NCI-H2171 treated with DMSO at 0.1 percent for 48 hours (cell line): Measurements from ENCODE around the gene KLHL29.

Experiments
- DNase-seq: peaks from one replicate; lab custom pipeline; 2025; lab: John Stamatoyannopoulos, UW

Gene KLHL29

GRCh38 chr2:23493846-23494245 lies 108.9 kb downstream of the KLHL29 start:
- DNase-seq: no peak

GRCh38 chr2:23494286-23494685 lies 109.3 kb downstream of the KLHL29 start:
- no peak for DNase-seq

- peak; percentile 99 for DNase-seq
These were observed 110.7 kb downstream of the KLHL29 start for GRCh38 chr2:23495661-23496114.

GRCh38 chr2:23496456-23496855 lies 111.5 kb downstream of the KLHL29 start:
- DNase-seq: no peak

- DNase-seq: no peak
These were observed 112.1 kb downstream of the KLHL29 start for GRCh38 chr2:23497063-23497462.

GRCh38 chr2:23497536-23497935 lies 112.6 kb downstream of the KLHL29 start:
- no peak for DNase-seq

- no peak for DNase-seq
These were observed 114.0 kb downstream of the KLHL29 start for GRCh38 chr2:23498943-23499342.

GRCh38 chr2:23499439-23499838 lies 114.5 kb downstream of the KLHL29 start:
- DNase-seq: no peak

GRCh38 chr2:23500836-23501235 lies 115.9 kb downstream of the KLHL29 start:
- no peak for DNase-seq

GRCh38 chr2:23502096-23502495 lies 117.1 kb downstream of the KLHL29 start:
- no peak for DNase-seq

- no peak for DNase-seq
These were observed 118.1 kb downstream of the KLHL29 start for GRCh38 chr2:23503097-23503496.

GRCh38 chr2:23503682-23504081 lies 118.7 kb downstream of the KLHL29 start:
- no peak for DNase-seq

- no peak for DNase-seq
These were observed 119.6 kb downstream of the KLHL29 start for GRCh38 chr2:23504591-23504990.

- DNase-seq: no peak
These were observed 120.4 kb downstream of the KLHL29 start for GRCh38 chr2:23505218-23505983.

- peak; percentile 63 for DNase-seq
These were observed 121.0 kb downstream of the KLHL29 start for GRCh38 chr2:23505984-23506380.

GRCh38 chr2:23506531-23507266 lies 121.7 kb downstream of the KLHL29 start:
- DNase-seq: no peak

GRCh38 chr2:23507267-23508065 lies 122.5 kb downstream of the KLHL29 start:
- no peak for DNase-seq

GRCh38 chr2:23508066-23508390 lies 123.0 kb downstream of the KLHL29 start:
- no peak for DNase-seq

GRCh38 chr2:23509103-23509502 lies 124.1 kb downstream of the KLHL29 start:
- no peak for DNase-seq

GRCh38 chr2:23509596-23510292 lies 124.8 kb downstream of the KLHL29 start:
- DNase-seq: no peak

- no peak for DNase-seq
These were observed 125.5 kb downstream of the KLHL29 start for GRCh38 chr2:23510471-23510870.

GRCh38 chr2:23512778-23513177 lies 127.8 kb downstream of the KLHL29 start:
- no peak for DNase-seq
